H1 (cell line): ENCODE results near the gene TMEM132A. TPM values are rescaled to one million over a fixed set of nuclear protein-coding genes. Genes with fewer than 3 reads are reported as not detected.

Source experiments
- CTCF ChIA-PET: fragments of 300-600 bp; sonication (Branson Sonifier 250); formaldehyde crosslinking; loops from one replicate; lab custom pipeline; 2021; ENCODE audit not compliant: partially characterized antibody; lab: Charles Lee
- POLR2A ChIA-PET: fragments of 300-600 bp; sonication (Branson Sonifier 250); formaldehyde crosslinking; loops from one replicate; lab custom pipeline; 2021; ENCODE audit warnings: inconsistent platforms; ENCODE audit not compliant: partially characterized antibody; lab: Charles Lee
- DNase-seq, 2 experiments: peaks; one replicate each; pipeline versions ENCODE4 v3.0.0 to v3.0.0-alpha.2; 2010 to 2022; ENCODE audit warnings: low spot score in 2 of 2, low read depth in 1 of 2, mixed read lengths in 1 of 2
- FAIRE-seq: peaks from 2 replicates; lab custom pipeline; 2011; peaks lifted over from hg19 to GRCh38; lab: Jason Lieb, UNC
- H2AFZ ChIP-seq: 2 replicates; pipeline ENCODE4 v1.8.1; 2012; ENCODE audit warnings: low read length, inconsistent platforms
- H2AK5ac ChIP-seq: 2 replicates; pipeline ENCODE4 v1.6.1; 2013; ENCODE audit warnings: low read depth, low read length
- H2BK120ac ChIP-seq: replicated peaks from 2 replicates; pipeline ENCODE3; 2013; ENCODE audit warnings: low read depth, low read length, inconsistent platforms
- H2BK12ac ChIP-seq: 2 replicates; pipeline ENCODE4 v1.6.1; 2013; ENCODE audit warnings: low read depth, low read length
- H2BK15ac ChIP-seq: 2 replicates; pipeline ENCODE4 v1.6.1; 2013; ENCODE audit warnings: low read length
- H2BK20ac ChIP-seq: 2 replicates; pipeline ENCODE4 v1.6.1; 2013; ENCODE audit warnings: low read length
- H2BK5ac ChIP-seq: 2 replicates; pipeline ENCODE4 v1.6.1; 2013; ENCODE audit warnings: low read depth, low read length
- H3K14ac ChIP-seq: 2 replicates; pipeline ENCODE4 v1.6.1; 2013; ENCODE audit warnings: inconsistent platforms; ENCODE audit not compliant: insufficient read length
- H3K18ac ChIP-seq: 2 replicates; pipeline ENCODE4 v1.6.1; 2013; ENCODE audit warnings: low read length; ENCODE audit errors: extremely low read depth
- H3K23ac ChIP-seq: 2 replicates; pipeline ENCODE4 v1.6.1; 2013; ENCODE audit warnings: inconsistent platforms; ENCODE audit not compliant: insufficient read length
- H3K23me2 ChIP-seq: 2 replicates; pipeline ENCODE4 v1.6.1; 2013; ENCODE audit warnings: low read depth, low read length
- H3K27ac ChIP-seq: 2 replicates; pipeline ENCODE4 v1.6.1; 2011; ENCODE audit warnings: low read depth, low read length, inconsistent platforms
- H3K27me3 ChIP-seq, 4 experiments: replicated peaks in 1 of 4; 1 replicate in 1 of 4; 2 replicates in 3 of 4; pipeline versions ENCODE4 v1.6.1 to v1.8.1; 2011 to 2013; ENCODE audit warnings: low read length in 3 of 4, mild to moderate bottlenecking in 3 of 4, inconsistent platforms in 2 of 4, mixed read lengths in 2 of 4, moderate library complexity in 1 of 4; ENCODE audit not compliant: control insufficient read depth in 3 of 4, insufficient read depth in 3 of 4; ENCODE audit errors: extremely low read depth in 1 of 4
- H3K36me3 ChIP-seq, 4 experiments: 2 replicates each; pipeline versions ENCODE4 v1.6.1 to v1.8.1; 2011 to 2013; ENCODE audit warnings: mild to moderate bottlenecking in 4 of 4, low read length in 3 of 4, moderate library complexity in 2 of 4, control low read depth in 1 of 4, inconsistent platforms in 1 of 4; ENCODE audit not compliant: insufficient read depth in 4 of 4, control insufficient read depth in 2 of 4
- H3K4ac ChIP-seq: replicated peaks from 2 replicates; pipeline ENCODE3; 2013; ENCODE audit warnings: low read length, low read depth, mixed read lengths, inconsistent platforms; ENCODE audit not compliant: insufficient read length
- H3K4me1 ChIP-seq, 4 experiments: replicated peaks in 1 of 4; 1 replicate in 1 of 4; 2 replicates in 3 of 4; pipeline versions ENCODE4 v1.6.1 to v1.8.1; 2011 to 2013; ENCODE audit warnings: low read length in 3 of 4, inconsistent platforms in 2 of 4, mixed read lengths in 1 of 4; ENCODE audit not compliant: insufficient read depth in 4 of 4, control insufficient read depth in 3 of 4
- H3K4me2 ChIP-seq, 2 experiments: 2 replicates each; pipeline versions ENCODE4 v1.6.1 to v1.8.1; 2011 to 2013; ENCODE audit warnings: low read depth in 2 of 2, low read length in 2 of 2, control low read depth in 1 of 2, inconsistent platforms in 1 of 2, mild to moderate bottlenecking in 1 of 2; ENCODE audit not compliant: insufficient read depth in 1 of 2
- H3K4me3 ChIP-seq, 4 experiments: fragments of 200-600, 300-600 bp in 1 of 4; sonication (generic), shearing (Covaris generic), sonication (Bioruptor Twin) in 1 of 4; 2 replicates each; pipeline versions ENCODE4 v1.5.1 to v1.8.1; 2011 to 2016; ENCODE audit warnings: low read length in 4 of 4, low read depth in 3 of 4, control low read depth in 2 of 4, inconsistent platforms in 2 of 4, mild to moderate bottlenecking in 2 of 4, mixed read lengths in 1 of 4, moderate library complexity in 1 of 4; ENCODE audit not compliant: insufficient read depth in 2 of 4; ENCODE audit errors: extremely low read depth in 1 of 4
- H3K56ac ChIP-seq: replicated peaks from 2 replicates; pipeline ENCODE3; 2013; ENCODE audit warnings: low read depth, mild to moderate bottlenecking, mixed read lengths, low read length, inconsistent platforms; ENCODE audit not compliant: insufficient read length
- H3K79me1 ChIP-seq: 2 replicates; pipeline ENCODE4 v1.6.1; 2013; ENCODE audit warnings: low read depth, low read length, control low read depth
- H3K79me2 ChIP-seq, 2 experiments: 2 replicates each; pipeline versions ENCODE4 v1.6.1 to v1.8.1; 2012 to 2013; ENCODE audit warnings: low read length in 2 of 2, mild to moderate bottlenecking in 2 of 2, inconsistent platforms in 1 of 2; ENCODE audit not compliant: insufficient read depth in 2 of 2, control insufficient read depth in 1 of 2
- H3K9ac ChIP-seq, 4 experiments: replicated peaks in 1 of 4; 1 replicate in 1 of 4; 2 replicates in 3 of 4; pipeline versions ENCODE4 v1.6.1 to v1.8.1; 2011 to 2013; ENCODE audit warnings: low read depth in 3 of 4, low read length in 3 of 4, control low read depth in 2 of 4, mild to moderate bottlenecking in 2 of 4, moderate library complexity in 2 of 4, inconsistent platforms in 1 of 4; ENCODE audit errors: extremely low read depth in 1 of 4
- H3K9me3 ChIP-seq, 2 experiments: 2 replicates each; pipeline versions ENCODE4 v1.6.1 to v1.8.1; 2012 to 2013; ENCODE audit warnings: mild to moderate bottlenecking in 2 of 2, moderate library complexity in 2 of 2, control low read depth in 1 of 2, inconsistent platforms in 1 of 2, low read depth in 1 of 2, low read length in 1 of 2, mixed read lengths in 1 of 2; ENCODE audit not compliant: insufficient read depth in 2 of 2
- H4K20me1 ChIP-seq, 2 experiments: replicated peaks in 1 of 2; 2 replicates each; pipeline versions ENCODE3 to v1.8.1; 2011 to 2013; ENCODE audit warnings: inconsistent platforms in 2 of 2, low read length in 2 of 2, mild to moderate bottlenecking in 1 of 2; ENCODE audit not compliant: insufficient read depth in 2 of 2, control insufficient read depth in 1 of 2
- H4K5ac ChIP-seq: 2 replicates; pipeline ENCODE4 v1.6.1; 2013; ENCODE audit warnings: low read length, low read depth, mixed read lengths, inconsistent platforms; ENCODE audit not compliant: insufficient read length
- H4K8ac ChIP-seq: 2 replicates; pipeline ENCODE4 v1.8.0; 2013; ENCODE audit warnings: mild to moderate bottlenecking, moderate library complexity, low read length, inconsistent platforms; ENCODE audit not compliant: insufficient read depth; ENCODE audit errors: extremely low read depth
- H4K91ac ChIP-seq: replicated peaks from 2 replicates; pipeline ENCODE3; 2013; ENCODE audit warnings: low read length, mixed read lengths, inconsistent platforms; ENCODE audit not compliant: insufficient read length
- ASH2L ChIP-seq: fragments of 200-600, 300-600 bp; sonication (generic); IDR thresholded peaks from one replicate; pipeline ENCODE4 v1.7.1; 2017; ENCODE audit warnings: low read length
- BCL11A ChIP-seq, 2 experiments: IDR thresholded peaks; one replicate each; pipeline ENCODE4 v1.6.1; 2011; ENCODE audit warnings: low read depth in 2 of 2, low read length in 2 of 2, mild to moderate bottlenecking in 2 of 2
- CBX8 ChIP-seq: fragments of 300-800, 300-1000 bp; sonication (generic); IDR thresholded peaks from 2 replicates; pipeline ENCODE4 v1.7.1; 2016; ENCODE audit warnings: low read depth, low read length, borderline replicate concordance
- KDM4A ChIP-seq: IDR thresholded peaks from one replicate; pipeline ENCODE4 v1.7.1; 2012; ENCODE audit warnings: low read depth, mild to moderate bottlenecking, moderate library complexity, low read length, inconsistent platforms; ENCODE audit not compliant: severe bottlenecking
- TEAD4 ChIP-seq: IDR thresholded peaks from 2 replicates; pipeline ENCODE4 v1.6.1; 2012; ENCODE audit warnings: low read depth, low read length, inconsistent platforms, mixed read lengths
- WGBS, 2 experiments: shearing (Covaris generic) in 1 of 2; methylation state at CpG; one replicate each; pipeline versions ENCODE4 v1.1.6 to v1.1.7; 2013 to 2015; ENCODE audit warnings: low lambda C conversion rate in 2 of 2, mixed read lengths in 2 of 2, inconsistent platforms in 1 of 2, low coverage in 1 of 2, missing lambda C conversion rate in 1 of 2; ENCODE audit not compliant: insufficient replicate concordance in 2 of 2, insufficient coverage in 1 of 2, insufficient read length in 1 of 2; ENCODE audit errors: extremely low coverage in 1 of 2, missing lambda C conversion rate in 1 of 2; 5-methylcytosine and 5-hydroxymethylcytosine counted together
- polyA plus RNA-seq, 7 experiments: library from polyadenylated mRNA; depleted of rRNA in 3 of 7; stranded (reverse) in 5 of 7; unstranded in 2 of 7; fragments of >200 nt in 5 of 7; fragments of 200-250 nt in 2 of 7; gene quantifications; 1 replicate in 5 of 7; 2 replicates in 1 of 7; 4 replicates in 1 of 7; pipeline versions ENCODE4 v1.2.1 to v1.2.3, GENCODE V29; 2011 to 2013; ENCODE audit warnings: missing spikeins in 2 of 7, mixed read lengths in 2 of 7
- total RNA-seq: library from RNA; stranded (reverse); fragmentation: NEBNext Ultra II Directional; extraction: Animal tissue kit (Norgen Biotek cat#: 25700); gene quantifications from 2 replicates; pipeline ENCODE4 v1.2.1, GENCODE V29; 2021
- TF ChIP-seq, protein P1 (sequence below), 3 experiments: IDR thresholded peaks; 1 replicate in 2 of 3; 2 replicates in 1 of 3; pipeline versions ENCODE4 v1.5.1 to v1.6.1; 2011; ENCODE audit warnings: low read length in 3 of 3, mild to moderate bottlenecking in 3 of 3, inconsistent platforms in 2 of 3, low read depth in 1 of 3, moderate library complexity in 1 of 3; ENCODE audit not compliant: insufficient read depth in 1 of 3; ENCODE audit errors: control extremely low read depth in 1 of 3

The TMEM132A gene
- total and polyA plus RNA-seq, 2 of the 8 experiments (the other 6 are each of a cell fraction or from before 2014, with no cell fraction given) = 46.6 to 97.9 TPM

DNA sequence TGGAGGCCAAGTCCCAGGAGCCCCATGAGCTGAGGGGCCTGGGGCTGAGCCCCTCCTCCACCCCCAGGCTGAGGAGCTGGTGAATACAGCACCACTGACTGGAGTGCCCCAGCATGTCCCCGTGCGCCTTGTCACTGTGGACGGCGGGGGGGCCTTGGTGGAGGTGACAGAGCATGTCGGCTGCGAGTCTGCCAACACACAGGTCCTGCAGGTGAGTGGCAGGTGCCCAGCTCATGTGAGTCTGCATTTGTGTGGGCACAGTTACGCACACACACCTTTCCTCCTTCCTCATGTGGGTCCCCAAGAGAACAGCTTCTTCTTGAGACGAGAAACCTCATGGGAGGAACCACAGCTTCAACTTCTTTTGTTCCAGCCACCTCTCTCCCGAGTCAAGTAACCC is 7.7 kb downstream of the TMEM132A start:
- H3K4me2 ChIP-seq = no peak overlapping the region
- ChIA-PET POLR2A (interaction anchor here (0.8 to 2.1 kb wide), 3 partner anchors 9 to 18 kb away, joined by 4 to 5 read pairs (median 5); partner anchors contain the start of gene TMEM109), CTCF (interaction anchor here (0.8 to 1.6 kb wide), 5 partner anchors 9 to 37 kb away, joined by 3 to 4 read pairs (median 3); no protein-coding TSS in a partner anchor)
- no peak overlapping the region for H2BK120ac ChIP-seq
- H2BK12ac ChIP-seq = no peak overlapping the region
- H4K8ac ChIP-seq = no peak overlapping the region; the same call in 1 of the 2 replicates
- H2BK5ac ChIP-seq = no peak overlapping the region
- no peak overlapping the region for H3K9ac ChIP-seq
- no peak overlapping the region for H2BK15ac ChIP-seq
- no peaks in the 10 kb centered on the region for H3K9me3 ChIP-seq
- H3K14ac ChIP-seq = no peak overlapping the region
- peaks cover 0 to 3% (median 1%) of the 10 kb centered on the region in 4 experiments; a peak in 4 of 7 replicates for H3K4me1 ChIP-seq
- FAIRE-seq = no peak
- H2AK5ac ChIP-seq = no peak overlapping the region
- no peak overlapping the region for H2AFZ ChIP-seq
- no peak overlapping the region for H3K23ac ChIP-seq
- H4K91ac ChIP-seq = no peak overlapping the region
- WGBS, 2 experiments = 90% methylated on average over 9 of the region's 9 CpGs; no CpG with 5 or more reads in 1 of the 2 experiments
- no peak overlapping the region for H3K4ac ChIP-seq
- 0 out of 2 replicates have a peak, but pooled peaks cover 2% of the 10 kb centered on the region for H3K79me1 ChIP-seq
- no peaks in the 10 kb centered on the region for H3K27me3 ChIP-seq
- no peak for DNase-seq
- H3K18ac ChIP-seq = no peak overlapping the region
- H3K36me3 ChIP-seq = peaks cover 10 to 63% (median 27%) of the 10 kb centered on the region in 4 experiments; a peak in 7 of 8 replicates
- H3K4me3 ChIP-seq = no peak overlapping the region
- H2BK20ac ChIP-seq = no peak overlapping the region
- no peak overlapping the region for H4K5ac ChIP-seq
- no peak overlapping the region for H3K56ac ChIP-seq
- no peaks in the 10 kb centered on the region for H3K23me2 ChIP-seq
- no peak overlapping the region for H3K27ac ChIP-seq
- no peaks in the 10 kb centered on the region for H3K79me2 ChIP-seq
- H4K20me1 ChIP-seq = peaks cover 5 to 9% of the 10 kb centered on the region in 2 experiments
- TF ChIP-seq, protein P1, sequence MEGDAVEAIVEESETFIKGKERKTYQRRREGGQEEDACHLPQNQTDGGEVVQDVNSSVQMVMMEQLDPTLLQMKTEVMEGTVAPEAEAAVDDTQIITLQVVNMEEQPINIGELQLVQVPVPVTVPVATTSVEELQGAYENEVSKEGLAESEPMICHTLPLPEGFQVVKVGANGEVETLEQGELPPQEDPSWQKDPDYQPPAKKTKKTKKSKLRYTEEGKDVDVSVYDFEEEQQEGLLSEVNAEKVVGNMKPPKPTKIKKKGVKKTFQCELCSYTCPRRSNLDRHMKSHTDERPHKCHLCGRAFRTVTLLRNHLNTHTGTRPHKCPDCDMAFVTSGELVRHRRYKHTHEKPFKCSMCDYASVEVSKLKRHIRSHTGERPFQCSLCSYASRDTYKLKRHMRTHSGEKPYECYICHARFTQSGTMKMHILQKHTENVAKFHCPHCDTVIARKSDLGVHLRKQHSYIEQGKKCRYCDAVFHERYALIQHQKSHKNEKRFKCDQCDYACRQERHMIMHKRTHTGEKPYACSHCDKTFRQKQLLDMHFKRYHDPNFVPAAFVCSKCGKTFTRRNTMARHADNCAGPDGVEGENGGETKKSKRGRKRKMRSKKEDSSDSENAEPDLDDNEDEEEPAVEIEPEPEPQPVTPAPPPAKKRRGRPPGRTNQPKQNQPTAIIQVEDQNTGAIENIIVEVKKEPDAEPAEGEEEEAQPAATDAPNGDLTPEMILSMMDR (IDR thresholded peaks at IDR 0.05; ENCODE audit: control extremely low read depth in 1 of 3, insufficient read depth in 1 of 3, low read depth in 1 of 3, low read length in 3 of 3) = no peak
- no peak for TF ChIP-seq KDM4A
- TF ChIP-seq TEAD4 = no peak
- no peak for TF ChIP-seq BCL11A (IDR thresholded peaks at IDR 0.05; ENCODE audit: low read depth in 2 of 2, low read length in 2 of 2)
- no peak for TF ChIP-seq ASH2L
- no peak for TF ChIP-seq CBX8
